ENCODE measurements around the gene ABAT.
"Not testable (repeated sequence)": the region's sequence is repeated elsewhere in the genome, so short reads cannot be mapped to it uniquely, and the experiment has no call there.

Gene ABAT

DNA sequence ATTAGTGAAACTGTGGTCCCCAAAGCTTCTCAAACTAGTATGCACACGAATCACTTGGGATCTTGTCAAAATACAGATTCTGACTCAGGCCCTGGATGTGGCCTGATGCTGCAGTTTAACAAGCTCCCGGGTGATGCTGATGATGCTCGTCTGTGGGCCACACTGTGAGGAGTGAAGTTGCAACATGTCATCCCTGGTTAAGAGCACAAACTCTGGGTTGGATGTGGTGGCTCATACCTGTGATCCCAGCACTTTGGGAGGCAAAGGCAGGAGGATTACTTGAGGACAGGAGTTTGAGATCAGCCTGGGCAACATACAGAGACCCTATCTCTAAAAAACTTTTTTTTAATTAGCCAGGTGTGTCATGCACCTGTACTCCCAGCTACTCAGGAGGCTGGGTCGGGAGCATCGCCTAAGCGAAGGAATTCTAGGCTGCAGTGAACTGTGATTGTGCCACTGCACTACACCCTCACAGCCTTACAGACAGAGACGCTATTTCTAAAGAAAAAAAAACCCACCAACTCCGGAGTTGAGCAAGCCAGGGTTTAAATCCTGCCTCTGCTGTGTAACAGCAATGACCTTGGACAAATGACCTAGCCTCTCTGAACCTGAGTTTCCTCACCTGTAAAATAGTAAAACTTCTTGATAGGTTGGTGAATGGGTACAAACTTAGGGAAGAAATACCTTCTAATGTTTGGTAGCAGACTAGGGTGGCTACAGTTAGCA, 24.4 kb upstream of the ABAT start:
- no peak for DNase-seq

DNA sequence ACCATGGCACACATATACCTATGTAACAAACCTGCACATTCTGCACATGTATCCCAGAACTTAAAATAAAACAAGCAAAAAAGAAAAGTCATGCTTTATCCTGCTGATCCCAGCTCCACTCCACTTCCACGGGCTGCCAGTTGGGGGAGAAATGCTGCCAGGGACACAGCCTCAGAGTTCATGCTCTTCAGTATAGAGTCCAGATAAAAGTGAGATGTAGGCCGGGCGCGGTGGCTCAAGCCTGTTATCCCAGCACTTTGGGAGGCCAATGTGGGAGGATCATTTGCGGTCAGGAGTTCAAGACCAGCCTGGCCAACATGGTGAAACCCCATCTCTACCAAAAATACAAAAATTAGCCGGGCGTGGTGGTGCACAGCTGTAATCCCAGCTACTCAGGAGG, 22.5 kb upstream of the ABAT start:
- DNase-seq, result not testable (repeated sequence)

DNA sequence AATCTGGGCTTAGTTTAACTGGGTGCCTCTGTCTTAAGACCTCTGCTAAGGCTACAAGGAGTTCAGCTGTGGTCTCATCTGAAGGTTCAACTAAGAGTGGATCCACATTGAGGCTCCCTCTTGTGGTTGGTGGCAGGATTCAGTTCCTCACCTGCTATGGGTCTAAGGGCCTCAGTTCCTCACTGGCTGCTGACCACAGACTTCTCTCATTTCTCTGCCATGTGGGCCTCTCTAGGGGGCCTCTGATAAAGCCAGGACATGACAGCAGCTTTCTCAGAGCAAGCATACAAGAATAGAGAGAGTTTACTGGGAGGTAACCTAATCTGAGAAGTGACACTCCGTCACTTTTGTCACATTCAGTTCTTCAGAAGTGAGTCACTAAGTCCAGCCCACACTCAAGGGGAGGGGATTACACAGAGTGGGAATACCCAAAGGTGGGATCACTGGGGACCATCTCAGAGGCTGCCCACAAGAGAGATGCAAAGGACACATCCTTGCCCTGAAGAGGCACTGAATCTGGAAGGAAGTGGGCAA, 19.2 kb upstream of the ABAT start:
- peak; percentile 46 to 51 for DNase-seq

DNA sequence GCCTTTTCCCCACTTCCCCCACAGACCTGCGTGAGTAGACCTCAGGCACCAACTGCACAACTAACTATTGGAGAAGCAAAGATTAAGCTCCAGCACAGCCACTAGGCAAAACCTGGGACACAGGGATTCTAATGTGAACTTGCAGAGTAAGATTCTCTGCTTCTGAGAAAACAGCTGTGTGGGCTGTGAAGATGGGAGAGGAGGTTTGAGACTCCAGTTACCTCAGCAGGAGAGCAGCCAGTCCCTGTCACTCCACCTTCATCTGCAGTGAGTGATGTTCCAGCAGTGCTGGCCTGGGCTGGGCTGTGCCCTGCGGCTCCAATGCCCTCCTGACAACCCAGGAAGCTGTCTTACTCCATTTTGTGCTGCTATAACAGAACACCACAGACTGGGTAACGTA, 18.0 kb upstream of the ABAT start:
- no peak for DNase-seq

DNA sequence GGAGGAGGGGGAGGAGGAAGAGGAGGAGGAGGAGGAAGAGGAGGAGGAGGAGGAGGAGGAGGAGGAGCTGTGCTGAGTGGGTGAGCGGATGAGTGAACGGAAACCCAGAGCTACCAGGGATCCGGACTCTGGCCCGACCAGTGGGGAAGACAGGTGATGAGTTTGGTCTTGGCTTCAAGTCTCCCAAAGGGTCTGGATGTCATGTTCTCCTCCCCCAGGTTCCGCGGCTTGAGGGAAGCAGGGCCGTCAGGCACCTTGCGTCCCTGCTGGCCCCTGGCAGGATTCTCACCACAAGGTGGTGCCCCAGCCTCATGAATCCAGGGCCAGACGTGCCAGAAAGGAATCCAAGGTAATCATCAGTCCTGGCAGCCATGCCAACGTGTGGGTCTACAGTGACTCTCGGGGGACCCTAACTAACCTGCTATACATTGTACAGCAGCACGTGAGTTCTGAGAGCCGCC, 13.5 kb upstream of the ABAT start:
- peak in 1 of 2 experiments; percentile 36 for DNase-seq

- no peak for DNase-seq
Observed at GRCh38 chr16:8661703-8662102, 12.7 kb upstream of the ABAT start.

DNA sequence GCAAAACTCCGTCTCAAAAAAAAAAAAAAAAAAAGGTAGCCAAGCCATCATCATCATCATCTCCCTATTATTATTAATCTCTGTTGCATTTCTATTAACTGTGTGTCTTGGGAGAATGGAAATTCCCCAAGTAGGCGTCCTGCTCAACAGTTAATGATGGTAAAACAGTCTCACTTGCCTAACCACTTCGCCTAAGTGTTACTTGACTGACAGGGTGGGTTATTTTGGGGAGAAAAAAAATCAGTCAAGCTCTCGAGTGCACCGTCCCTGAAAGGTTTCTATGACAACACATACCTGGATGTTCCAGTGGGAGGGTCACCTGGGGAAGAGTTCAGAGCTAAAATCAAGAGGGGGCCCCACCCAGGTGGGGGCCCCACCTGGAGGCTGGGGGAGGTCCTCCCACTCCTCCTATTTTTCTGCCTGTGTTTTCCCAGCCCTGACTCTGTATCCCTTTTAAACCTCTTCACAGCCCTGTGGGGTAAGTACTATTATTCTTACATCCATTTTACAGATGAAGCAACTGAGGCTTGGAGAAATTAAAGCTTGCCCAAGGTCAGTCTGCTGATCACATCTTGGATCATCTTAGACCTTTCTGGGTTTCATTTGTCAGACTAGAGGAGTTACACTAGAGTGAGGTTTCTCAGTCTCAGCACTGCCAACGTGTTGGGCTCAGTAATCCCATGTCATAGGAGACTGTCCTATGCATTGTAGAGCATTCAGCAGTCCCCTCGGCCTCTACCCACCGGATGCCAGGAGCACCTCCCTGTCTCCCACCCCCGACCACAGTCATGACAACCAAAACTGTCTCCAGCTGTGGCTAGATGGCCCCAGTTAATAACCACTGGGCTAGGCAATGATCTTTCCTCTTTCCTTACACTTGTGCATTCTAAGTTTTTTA, 11.0 kb upstream of the ABAT start:
- no peak for DNase-seq

GRCh38 chr16:8665529-8665928, 8.9 kb upstream of the ABAT start:
- DNase-seq, result no peak

DNA sequence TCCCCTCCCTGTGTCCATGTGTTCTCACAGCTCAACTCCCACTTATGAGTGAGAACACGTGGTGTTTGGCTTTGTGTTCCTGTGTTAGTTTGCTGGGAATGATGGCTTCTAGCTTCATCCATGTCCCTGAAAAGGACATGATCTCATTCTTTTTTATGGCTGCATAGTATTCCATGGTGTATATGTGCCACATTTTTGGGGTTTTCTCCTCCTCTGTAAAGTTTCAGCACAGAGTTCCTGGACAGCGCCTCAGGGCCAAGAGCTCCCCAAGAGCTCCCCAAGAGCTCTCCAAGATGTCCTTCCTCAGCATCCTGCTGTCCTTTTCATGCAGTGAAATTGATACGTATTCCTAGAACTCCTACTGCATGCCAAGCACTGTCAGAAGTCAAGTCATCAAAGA, 6.9 kb upstream of the ABAT start:
- DNase-seq, result no peak

GRCh38 chr16:8668113-8668512, 6.3 kb upstream of the ABAT start:
- DNase-seq, result no peak

- DNase-seq, result no peak
Observed at GRCh38 chr16:8669481-8669880, 4.9 kb upstream of the ABAT start.

GRCh38 chr16:8670014-8670560, 4.3 kb upstream of the ABAT start:
- no peak for DNase-seq

DNA sequence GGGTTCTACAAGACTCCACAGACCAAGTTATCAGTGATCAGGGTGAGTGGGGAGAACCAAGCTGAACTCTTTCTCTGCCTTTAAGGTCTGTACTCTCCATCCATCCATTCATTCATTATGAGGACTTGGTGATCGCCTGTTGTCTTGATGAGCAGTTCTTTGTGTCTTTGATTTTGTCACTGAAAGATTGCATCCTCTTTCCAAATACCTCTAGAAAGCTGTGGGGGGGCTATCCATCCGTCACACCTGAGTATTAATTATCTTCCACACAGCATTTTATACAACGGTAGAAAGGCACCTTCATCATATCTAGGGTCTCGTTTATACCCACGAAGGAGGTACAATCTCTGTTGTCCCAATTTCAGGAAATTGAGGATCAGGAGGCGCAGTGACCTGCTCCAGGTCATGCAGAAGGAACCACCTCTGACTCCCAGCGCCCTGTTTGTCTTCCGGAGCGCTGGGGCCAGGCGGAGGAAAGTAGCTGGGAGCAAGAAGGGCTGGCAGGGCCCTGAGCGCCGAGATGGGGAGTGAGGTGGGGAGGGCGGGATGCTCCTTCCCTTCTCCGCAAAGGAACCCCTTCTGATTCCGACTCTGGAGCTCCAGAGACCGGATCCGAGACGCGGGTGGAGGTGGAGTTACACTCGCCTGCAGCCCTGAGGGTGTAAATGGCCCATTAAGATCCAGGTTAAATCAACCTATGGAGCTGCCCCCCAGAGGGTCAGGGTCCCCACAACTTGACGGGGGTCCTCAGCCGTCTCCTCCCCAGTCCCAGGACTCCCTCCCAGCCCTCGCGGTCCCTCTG, 605 bp upstream of the ABAT start:
- no peak for DNase-seq

GRCh38 chr16:8675183-8676159, 1.1 kb downstream of the ABAT start:
- DNase-seq, result no peak

DNA sequence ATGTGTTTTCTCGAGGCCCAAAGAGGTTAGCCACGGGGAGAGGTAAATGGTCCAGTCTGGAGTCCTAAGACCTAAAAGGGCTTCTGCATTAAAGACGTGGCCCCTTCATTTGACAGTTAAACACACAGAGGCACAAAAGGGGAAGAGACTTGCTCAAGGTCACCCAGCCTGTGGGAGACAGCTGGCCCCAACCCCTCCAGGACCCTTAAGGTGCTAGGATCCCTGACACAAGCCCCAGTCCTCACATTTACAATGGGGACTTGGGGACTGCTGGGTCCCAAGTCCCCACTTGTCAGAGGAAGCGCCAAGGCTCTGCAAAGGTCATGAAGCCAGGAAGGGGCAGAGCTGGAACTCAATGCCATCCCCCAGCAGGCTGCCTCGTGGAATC, 1.7 kb downstream of the ABAT start:
- no peak for DNase-seq

- no peak for DNase-seq
Observed at GRCh38 chr16:8676737-8677375, 2.4 kb downstream of the ABAT start.

DNA sequence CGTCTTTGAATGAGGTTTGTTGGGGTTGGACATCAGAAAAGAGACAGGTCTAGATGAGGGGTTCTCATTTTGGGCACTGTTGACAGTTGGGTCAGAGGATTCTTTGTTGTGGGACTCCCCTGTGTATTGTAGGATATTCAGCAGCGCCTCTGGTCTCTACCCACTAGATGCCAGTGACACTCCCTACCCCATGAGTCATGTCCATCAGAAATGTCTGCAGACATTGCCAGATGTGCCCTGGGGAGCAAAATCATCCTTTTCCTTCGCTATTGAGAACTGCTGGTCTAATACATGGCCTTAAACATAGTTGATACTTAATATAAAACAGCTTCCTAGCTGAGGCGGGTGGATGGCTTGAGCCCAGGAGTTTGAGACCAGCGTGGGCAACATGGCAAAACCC, 3.1 kb downstream of the ABAT start:
- DNase-seq, result no peak

- DNase-seq, result no peak
Observed at GRCh38 chr16:8678068-8678927, 3.9 kb downstream of the ABAT start.

DNA sequence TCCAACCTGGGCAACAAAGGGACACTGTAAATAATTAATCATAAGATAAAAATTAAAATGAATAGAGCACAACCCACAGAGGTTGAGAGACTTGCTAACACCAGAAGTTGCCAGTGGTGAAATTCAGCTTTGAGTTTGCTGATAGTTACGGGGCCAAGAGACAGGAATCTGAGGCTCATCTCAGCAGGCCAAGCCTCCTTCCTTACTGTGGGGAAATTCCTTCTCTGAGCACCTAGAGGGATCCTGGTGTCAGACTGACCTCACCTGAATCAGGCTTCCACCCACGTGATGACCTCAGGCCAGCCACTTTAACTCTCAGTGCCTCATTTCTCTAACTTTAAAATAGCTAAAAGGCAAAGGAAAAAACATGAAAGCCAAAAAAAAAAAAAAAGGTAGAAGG, 4.7 kb downstream of the ABAT start:
- DNase-seq, result no peak
